Gastroesophageal sphincter (tissue), 4 donors: ENCODE measurements around the gene SYCP1. TPM values are rescaled to one million over a fixed set of nuclear protein-coding genes. Genes with fewer than 3 reads are reported as not detected.
"Not testable (repeated sequence)": the region's sequence is repeated elsewhere in the genome, so short reads cannot be mapped to it uniquely, and the experiment has no call there.

ENCODE experiments used
- ATAC-seq: fragments of 150-250 bp; one replicate; pipeline ENCODE4 v1.9.1; 2016; ENCODE audit warnings: mild to moderate bottlenecking, moderate library complexity
- H3K27ac ChIP-seq, 4 donors: fragments of 200-600 bp; sonication (generic) in 3 of 4; 1 replicate in 3 of 4; 2 replicates in 1 of 4; pipeline ENCODE4 v1.5.1; 2016 to 2019
- H3K27me3 ChIP-seq: fragments of 200-600 bp; sonication (generic); one replicate; pipeline ENCODE4 v1.5.1; 2019
- H3K36me3 ChIP-seq, 2 donors: fragments of 200-600 bp; sonication (generic); one replicate each; pipeline ENCODE4 v1.5.1; 2019; ENCODE audit warnings: control low read depth in 1 of 2
- H3K4me1 ChIP-seq, 3 donors: fragments of 200-600 bp; sonication (generic); 1 replicate in 2 of 3; 2 replicates in 1 of 3; pipeline ENCODE4 v1.5.1; 2016 to 2019; ENCODE audit warnings: control low read depth in 2 of 3
- H3K4me3 ChIP-seq, 2 donors: fragments of 200-600 bp; sonication (generic); one replicate each; pipeline ENCODE4 v1.5.1; 2019; ENCODE audit warnings: mild to moderate bottlenecking in 1 of 2, moderate library complexity in 1 of 2
- H3K9me3 ChIP-seq, 3 donors: fragments of 200-600 bp; sonication (generic); one replicate each; pipeline ENCODE4 v1.5.1; 2017 to 2019; ENCODE audit warnings: control low read depth in 2 of 3
- EP300 ChIP-seq: sonication (generic); formaldehyde crosslinking; IDR thresholded peaks from one replicate; pipeline ENCODE4 v1.6.1; 2017; ENCODE audit warnings: antibody characterized with exemption, mild to moderate bottlenecking
- POLR2A ChIP-seq, 2 donors: fragments of 450-650 bp; IDR thresholded peaks; one replicate each; pipeline ENCODE4 v1.6.1; 2017; ENCODE audit warnings: antibody characterized with exemption in 2 of 2, mild to moderate bottlenecking in 2 of 2, moderate library complexity in 1 of 2
- POLR2AphosphoS5 ChIP-seq: sonication (generic); formaldehyde crosslinking; IDR thresholded peaks from one replicate; pipeline ENCODE4 v1.6.1; 2017; ENCODE audit warnings: antibody characterized with exemption
- WGBS, 2 donors: methylation state at CpG; one replicate each; pipeline ENCODE4 v1.1.5; 2018; ENCODE audit warnings: low coverage in 1 of 2; 5-methylcytosine and 5-hydroxymethylcytosine counted together
- total RNA-seq, 4 donors: library from RNA; depleted of rRNA; stranded (reverse); fragments of >200 nt; gene quantifications; one replicate each; pipeline ENCODE4 v1.1.0, GENCODE V29; 2016
- TF ChIP-seq, protein P1 (sequence below), 4 experiments: fragments of 200-600 bp in 2 of 4; fragments of 450-650 bp in 2 of 4; sonication (generic) in 1 of 4; IDR thresholded peaks; one replicate each; pipeline ENCODE4 v1.5.1; 2017 to 2019; ENCODE audit warnings: antibody characterized with exemption in 4 of 4, mild to moderate bottlenecking in 2 of 4, moderate library complexity in 2 of 4

The SYCP1 gene
- total RNA-seq, 4 donors from 2014 or later = not detected

DNA sequence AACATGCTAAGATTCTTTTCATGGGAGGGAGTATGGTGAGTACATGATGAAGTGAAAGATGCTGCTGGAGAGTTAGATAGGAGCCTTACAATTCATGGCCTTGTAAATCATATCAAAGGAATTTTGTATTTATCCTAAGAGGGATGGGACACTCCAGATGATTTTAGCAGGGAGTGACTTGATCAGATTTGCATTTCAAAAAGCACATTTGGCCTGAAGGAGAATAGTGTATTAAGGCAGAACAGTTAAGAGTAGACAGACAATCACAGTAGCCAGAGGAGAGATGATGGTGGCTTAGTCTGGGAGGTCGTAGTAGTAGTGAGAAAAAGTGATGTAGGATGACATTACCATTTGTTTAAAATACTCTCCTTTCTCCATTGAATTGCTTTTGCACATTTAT lies 48.8 kb downstream of the SYCP1 start:
- Histone ChIP-seq H3K36me3 (no peaks in the 10 kb centered on the region), H3K4me1 (no peaks in the 10 kb centered on the region), H3K27me3 (no peaks in the 10 kb centered on the region), H3K4me3 (no peak overlapping the region), H3K27ac (no peak overlapping the region), H3K9me3 (peaks cover 0 to 8% (median 0%) of the 10 kb centered on the region in 3 donors)
- ATAC-seq = no peak
- TF ChIP-seq POLR2AphosphoS5 = no peak
- TF ChIP-seq, protein P1, sequence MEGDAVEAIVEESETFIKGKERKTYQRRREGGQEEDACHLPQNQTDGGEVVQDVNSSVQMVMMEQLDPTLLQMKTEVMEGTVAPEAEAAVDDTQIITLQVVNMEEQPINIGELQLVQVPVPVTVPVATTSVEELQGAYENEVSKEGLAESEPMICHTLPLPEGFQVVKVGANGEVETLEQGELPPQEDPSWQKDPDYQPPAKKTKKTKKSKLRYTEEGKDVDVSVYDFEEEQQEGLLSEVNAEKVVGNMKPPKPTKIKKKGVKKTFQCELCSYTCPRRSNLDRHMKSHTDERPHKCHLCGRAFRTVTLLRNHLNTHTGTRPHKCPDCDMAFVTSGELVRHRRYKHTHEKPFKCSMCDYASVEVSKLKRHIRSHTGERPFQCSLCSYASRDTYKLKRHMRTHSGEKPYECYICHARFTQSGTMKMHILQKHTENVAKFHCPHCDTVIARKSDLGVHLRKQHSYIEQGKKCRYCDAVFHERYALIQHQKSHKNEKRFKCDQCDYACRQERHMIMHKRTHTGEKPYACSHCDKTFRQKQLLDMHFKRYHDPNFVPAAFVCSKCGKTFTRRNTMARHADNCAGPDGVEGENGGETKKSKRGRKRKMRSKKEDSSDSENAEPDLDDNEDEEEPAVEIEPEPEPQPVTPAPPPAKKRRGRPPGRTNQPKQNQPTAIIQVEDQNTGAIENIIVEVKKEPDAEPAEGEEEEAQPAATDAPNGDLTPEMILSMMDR (IDR thresholded peaks at IDR 0.05) = no peak
- TF ChIP-seq POLR2A (IDR thresholded peaks at IDR 0.05) = no peak
- TF ChIP-seq EP300 = no peak
- 55 to 100% methylated on average over 1 of the region's 1 CpG for WGBS, 2 donors

DNA sequence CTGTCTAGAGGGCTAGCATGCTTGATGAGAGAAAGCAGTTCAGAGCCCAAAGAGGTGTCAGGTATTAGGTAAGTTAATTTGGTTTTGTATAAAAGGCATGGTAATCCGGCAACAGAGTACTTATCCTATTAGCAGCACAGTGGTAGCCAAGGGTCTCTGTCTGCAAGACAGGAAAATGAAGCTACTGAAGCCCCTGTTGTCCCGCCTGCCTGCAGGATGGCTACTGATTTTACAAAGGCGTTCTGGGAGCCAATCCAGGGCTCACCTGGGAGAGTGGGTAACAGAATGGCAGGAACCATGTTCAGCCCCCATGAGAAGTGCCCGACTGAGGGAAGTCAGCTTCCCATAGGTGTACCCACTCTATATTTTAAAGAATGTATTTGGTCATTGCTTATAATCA lies 61.1 kb downstream of the SYCP1 start:
- not testable (repeated sequence) for H3K27me3 ChIP-seq, H3K36me3 ChIP-seq, H3K4me3 ChIP-seq, H3K9me3 ChIP-seq, H3K4me1 ChIP-seq, H3K27ac ChIP-seq, ATAC-seq
- 63 to 100% methylated on average over 1 to 4 of the region's 4 CpGs for WGBS, 2 donors

DNA sequence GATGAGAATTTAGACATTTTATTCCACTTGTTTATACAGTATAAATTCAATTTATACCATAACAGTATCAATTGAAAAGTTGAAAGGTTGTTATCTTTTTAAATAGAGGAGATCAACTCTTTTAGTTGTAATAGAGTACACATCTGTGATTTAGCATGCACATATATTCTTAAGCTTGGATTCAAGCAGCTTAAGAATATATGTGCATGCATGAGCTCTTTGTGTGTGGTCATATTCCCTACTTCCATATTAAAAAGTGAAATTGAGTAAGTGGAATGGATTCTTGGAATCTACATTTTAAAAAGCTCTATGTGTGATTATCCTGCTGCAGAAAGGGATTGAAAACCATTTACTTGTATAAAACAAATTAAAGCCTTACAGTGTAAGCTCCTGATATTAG lies 71.9 kb downstream of the SYCP1 start:
- Histone ChIP-seq H3K27ac (no peak overlapping the region), H3K4me1 (no peaks in the 10 kb centered on the region), H3K36me3 (no peaks in the 10 kb centered on the region), H3K4me3 (no peak overlapping the region), H3K27me3 (no peaks in the 10 kb centered on the region), H3K9me3 (peaks cover 0 to 6% (median 0%) of the 10 kb centered on the region in 3 donors)
- no peak for TF ChIP-seq POLR2AphosphoS5
- no peak for ATAC-seq

DNA sequence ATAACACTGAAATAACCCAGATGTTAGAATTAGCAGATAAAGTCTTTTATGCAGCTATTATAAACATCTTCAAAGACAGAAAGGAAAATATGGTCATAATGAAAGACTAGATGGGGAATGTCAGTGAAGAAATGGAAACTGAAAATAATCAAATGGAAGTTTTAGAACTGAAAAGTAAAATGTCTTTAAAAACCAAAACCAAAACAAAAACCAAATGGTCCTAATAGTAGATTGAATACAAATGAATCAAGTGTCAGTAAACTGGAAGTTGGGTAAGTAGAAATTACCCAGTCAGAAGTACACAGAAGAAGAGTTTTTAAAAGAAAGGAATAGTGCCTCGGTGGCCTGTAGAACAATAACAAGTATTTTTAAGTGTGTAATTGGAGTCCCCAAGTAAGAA lies 72.7 kb downstream of the SYCP1 start:
- WGBS, 2 donors = 60 to 69% methylated on average over 1 of the region's 1 CpG
- no peak for TF ChIP-seq POLR2A (IDR thresholded peaks at IDR 0.05)
- TF ChIP-seq POLR2AphosphoS5 = no peak
- no peak for TF ChIP-seq EP300
- TF ChIP-seq, protein P1 (IDR thresholded peaks at IDR 0.05) = no peak
- H3K27ac ChIP-seq = no peak overlapping the region
- H3K4me3 ChIP-seq = no peak overlapping the region
- ATAC-seq = no peak
- H3K36me3 ChIP-seq = no peaks in the 10 kb centered on the region
- H3K27me3 ChIP-seq = no peaks in the 10 kb centered on the region
- no peaks in the 10 kb centered on the region for H3K4me1 ChIP-seq
- H3K9me3 ChIP-seq = peaks cover 0 to 10% (median 0%) of the 10 kb centered on the region in 3 donors

DNA sequence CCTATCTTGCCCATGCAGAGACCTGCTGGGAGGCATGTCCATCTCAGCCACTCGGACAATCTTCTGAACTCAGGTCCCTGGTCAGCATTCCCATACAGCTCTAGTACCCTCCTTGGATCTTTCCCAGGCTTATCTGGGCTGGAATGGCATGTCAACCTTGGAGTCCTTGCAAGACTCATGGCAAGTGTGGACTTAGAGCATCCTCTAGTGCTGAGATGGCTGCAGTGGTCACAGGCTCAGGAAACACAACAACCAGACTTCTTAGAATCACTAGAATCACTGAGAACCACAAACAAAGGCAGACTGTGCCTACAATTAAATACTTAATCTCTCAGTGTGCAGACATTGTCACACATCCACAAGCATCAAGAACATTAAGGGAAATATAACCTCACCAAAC lies 101.9 kb downstream of the SYCP1 start:
- no peak for TF ChIP-seq POLR2AphosphoS5
- TF ChIP-seq POLR2A (IDR thresholded peaks at IDR 0.05) = no peak
- TF ChIP-seq EP300 = no peak
- TF ChIP-seq, protein P1 (IDR thresholded peaks at IDR 0.05) = no peak
- no peaks in the 10 kb centered on the region for H3K4me1 ChIP-seq
- H3K36me3 ChIP-seq = no peaks in the 10 kb centered on the region
- WGBS, 2 donors = 80% methylated on average over 1 of the region's 1 CpG; no CpG with 5 or more reads in 1 of the 2 donors
- no peak overlapping the region for H3K4me3 ChIP-seq
- peaks cover 0 to 1% (median 0%) of the 10 kb centered on the region in 3 donors for H3K9me3 ChIP-seq
- ATAC-seq = no peak
- H3K27ac ChIP-seq = no peak overlapping the region
- no peaks in the 10 kb centered on the region for H3K27me3 ChIP-seq

DNA sequence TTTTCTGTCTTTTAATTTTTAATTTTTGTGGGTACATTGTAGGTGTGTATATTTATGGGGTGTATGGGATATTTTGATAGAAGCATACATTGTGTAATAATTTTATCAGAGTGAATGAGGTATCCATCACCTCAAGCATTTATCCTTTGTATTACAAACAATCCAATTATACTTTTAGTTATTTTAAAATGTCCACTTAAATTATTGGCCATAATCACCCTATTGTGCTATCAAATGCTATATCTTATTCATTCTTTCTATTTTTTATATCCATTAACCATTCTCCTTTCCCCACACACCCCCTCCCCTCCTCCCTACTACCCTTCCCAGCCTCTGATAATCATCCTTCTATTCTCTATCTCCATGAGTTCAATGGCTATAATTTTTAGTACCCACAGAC lies 104.8 kb downstream of the SYCP1 start:
- no peak overlapping the region for H3K27ac ChIP-seq
- no peaks in the 10 kb centered on the region for H3K4me1 ChIP-seq
- no peaks in the 10 kb centered on the region for H3K9me3 ChIP-seq
- TF ChIP-seq, protein P1 (IDR thresholded peaks at IDR 0.05) = no peak
- TF ChIP-seq POLR2A (IDR thresholded peaks at IDR 0.05) = no peak
- no peak for TF ChIP-seq POLR2AphosphoS5
- ATAC-seq = no peak
- H3K36me3 ChIP-seq = no peaks in the 10 kb centered on the region
- no peaks in the 10 kb centered on the region for H3K27me3 ChIP-seq
- H3K4me3 ChIP-seq = no peak overlapping the region
